ENCODE results near the gene BTBD9. TPM values are rescaled to one million over a fixed set of nuclear protein-coding genes. Genes with fewer than 3 reads are reported as not detected.

The BTBD9 gene
- total RNA-seq, 1 donor: 25.3 TPM

DNA sequence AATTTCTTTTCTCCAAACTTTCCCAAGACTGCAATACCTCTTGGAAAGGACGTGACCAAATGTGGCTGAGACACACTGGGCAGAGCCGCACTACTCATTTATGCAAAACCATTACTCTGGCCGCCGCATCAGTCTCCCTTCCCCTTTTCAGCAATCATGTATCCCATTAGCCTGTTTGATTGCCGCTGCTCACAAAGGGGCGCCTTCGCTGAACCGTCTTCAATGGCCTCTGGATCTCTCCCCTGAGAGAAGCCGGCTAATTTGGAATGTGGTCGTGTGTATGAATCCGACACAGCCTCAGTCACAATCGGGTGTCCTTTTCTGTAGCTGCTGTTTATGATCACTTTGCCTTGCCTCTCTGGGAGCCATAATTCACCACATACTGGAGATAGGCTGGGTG lies 459.1 kb downstream of the BTBD9 start:
- H3K4me3 ChIP-seq (ENCODE audit: insufficient read depth, low read length): no peak overlapping the region
- H3K27me3 ChIP-seq (ENCODE audit: insufficient read depth, low read length): no peaks in the 10 kb centered on the region
- no peak for DNase-seq (ENCODE audit: insufficient read length, low spot score, missing footprints)
- no peaks in the 10 kb centered on the region for H3K79me2 ChIP-seq (ENCODE audit: insufficient read depth, low read length)
- no peaks in the 10 kb centered on the region for H4K20me1 ChIP-seq (ENCODE audit: insufficient read depth, low read length)
- no peaks in the 10 kb centered on the region for H3K4me1 ChIP-seq (ENCODE audit: insufficient read depth, low read length)
- no peaks in the 10 kb centered on the region for H3K9me3 ChIP-seq (ENCODE audit: low read depth, low read length)
- no peaks in the 10 kb centered on the region for H3K36me3 ChIP-seq (ENCODE audit: insufficient read depth, low read length)
- TF ChIP-seq, protein P1, sequence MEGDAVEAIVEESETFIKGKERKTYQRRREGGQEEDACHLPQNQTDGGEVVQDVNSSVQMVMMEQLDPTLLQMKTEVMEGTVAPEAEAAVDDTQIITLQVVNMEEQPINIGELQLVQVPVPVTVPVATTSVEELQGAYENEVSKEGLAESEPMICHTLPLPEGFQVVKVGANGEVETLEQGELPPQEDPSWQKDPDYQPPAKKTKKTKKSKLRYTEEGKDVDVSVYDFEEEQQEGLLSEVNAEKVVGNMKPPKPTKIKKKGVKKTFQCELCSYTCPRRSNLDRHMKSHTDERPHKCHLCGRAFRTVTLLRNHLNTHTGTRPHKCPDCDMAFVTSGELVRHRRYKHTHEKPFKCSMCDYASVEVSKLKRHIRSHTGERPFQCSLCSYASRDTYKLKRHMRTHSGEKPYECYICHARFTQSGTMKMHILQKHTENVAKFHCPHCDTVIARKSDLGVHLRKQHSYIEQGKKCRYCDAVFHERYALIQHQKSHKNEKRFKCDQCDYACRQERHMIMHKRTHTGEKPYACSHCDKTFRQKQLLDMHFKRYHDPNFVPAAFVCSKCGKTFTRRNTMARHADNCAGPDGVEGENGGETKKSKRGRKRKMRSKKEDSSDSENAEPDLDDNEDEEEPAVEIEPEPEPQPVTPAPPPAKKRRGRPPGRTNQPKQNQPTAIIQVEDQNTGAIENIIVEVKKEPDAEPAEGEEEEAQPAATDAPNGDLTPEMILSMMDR (IDR thresholded peaks at IDR 0.05; ENCODE audit: extremely low read depth, low read depth, low read length): no peak
- H3K27ac ChIP-seq (ENCODE audit: low read depth, low read length): no peak overlapping the region
- no peak overlapping the region for H3K4me2 ChIP-seq (ENCODE audit: insufficient read depth, low read length)
- H2AFZ ChIP-seq (ENCODE audit: low read length): no peak overlapping the region

DNA sequence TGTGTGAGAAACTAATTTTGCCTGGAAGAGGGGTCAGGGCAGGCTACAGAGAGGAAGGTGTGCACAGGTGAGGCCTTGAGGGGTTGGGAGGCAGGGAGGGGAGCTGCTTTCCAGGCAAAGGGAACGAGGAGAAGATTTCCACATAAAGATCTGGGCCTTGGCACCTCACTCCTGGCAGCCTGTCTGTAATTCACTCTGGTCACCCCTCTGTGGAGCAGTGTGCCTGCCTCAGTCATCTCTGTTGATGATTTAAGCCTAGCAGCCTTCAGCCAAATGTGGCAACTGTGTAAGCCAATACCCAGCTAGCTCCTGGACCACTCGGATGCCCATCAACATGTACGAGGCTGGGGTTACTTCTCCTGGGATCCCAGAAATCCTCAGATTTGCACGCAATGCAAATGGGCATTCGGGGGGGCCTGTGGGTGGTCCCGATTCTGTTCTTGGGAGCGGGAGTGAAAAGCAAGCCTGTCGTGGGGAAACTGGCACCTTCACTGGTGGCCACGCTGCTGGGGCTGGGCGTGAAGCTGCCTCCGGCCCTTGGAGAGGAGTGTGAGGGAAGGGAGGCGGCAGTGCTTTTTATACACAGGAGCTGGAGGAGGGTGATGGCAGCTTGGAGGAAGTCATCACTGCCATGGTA lies 459.8 kb downstream of the BTBD9 start:
- H2AFZ ChIP-seq (ENCODE audit: low read length): no peak overlapping the region
- H3K79me2 ChIP-seq (ENCODE audit: insufficient read depth, low read length): no peaks in the 10 kb centered on the region
- H3K36me3 ChIP-seq (ENCODE audit: insufficient read depth, low read length): no peaks in the 10 kb centered on the region
- TF ChIP-seq, protein P1 (IDR thresholded peaks at IDR 0.05; ENCODE audit: extremely low read depth, low read depth, low read length): no peak
- H3K27ac ChIP-seq (ENCODE audit: low read depth, low read length): no peak overlapping the region
- no peaks in the 10 kb centered on the region for H3K4me1 ChIP-seq (ENCODE audit: insufficient read depth, low read length)
- no peaks in the 10 kb centered on the region for H3K27me3 ChIP-seq (ENCODE audit: insufficient read depth, low read length)
- H3K9me3 ChIP-seq (ENCODE audit: low read depth, low read length): no peaks in the 10 kb centered on the region
- H3K4me3 ChIP-seq (ENCODE audit: insufficient read depth, low read length): no peak overlapping the region
- no peaks in the 10 kb centered on the region for H4K20me1 ChIP-seq (ENCODE audit: insufficient read depth, low read length)
- DNase-seq (ENCODE audit: insufficient read length, low spot score, missing footprints): no peak
- H3K4me2 ChIP-seq (ENCODE audit: insufficient read depth, low read length): no peak overlapping the region

DNA sequence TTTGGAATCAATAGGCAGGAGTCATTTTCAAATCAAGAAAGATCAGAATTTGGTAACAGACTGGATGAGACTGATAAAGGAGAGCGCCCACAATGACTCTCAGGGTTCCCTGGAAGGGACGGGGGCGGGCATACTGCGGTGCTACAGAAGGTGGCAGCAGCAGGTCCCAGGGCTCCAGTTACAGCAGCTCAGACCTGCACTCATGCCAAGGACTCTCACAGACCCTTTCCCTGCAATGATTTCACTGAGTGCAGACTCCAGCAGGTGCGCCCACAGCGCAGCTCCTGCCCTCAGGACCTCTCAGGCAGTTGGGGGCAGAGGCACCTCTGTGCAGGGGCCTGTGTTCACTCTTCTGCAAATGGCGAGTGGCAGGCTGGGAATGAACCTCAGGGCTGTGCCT lies 460.4 kb downstream of the BTBD9 start:
- DNase-seq (ENCODE audit: insufficient read length, low spot score, missing footprints): no peak

DNA sequence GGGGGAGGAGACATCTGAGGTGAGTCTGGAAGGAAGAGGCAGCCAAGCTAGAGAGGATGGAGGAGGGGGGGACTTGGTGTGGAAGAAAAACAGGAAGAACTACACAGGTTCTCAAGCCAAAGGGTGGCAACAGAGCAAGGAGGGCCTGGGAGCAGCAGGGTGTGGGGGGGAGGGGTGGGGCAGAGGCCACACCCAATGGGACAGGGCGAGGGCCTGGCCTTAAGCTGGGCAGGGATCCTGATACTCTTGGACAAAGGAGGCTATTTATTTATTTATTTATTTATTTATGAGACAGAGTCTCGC lies 461.2 kb downstream of the BTBD9 start:
- Histone ChIP-seq H4K20me1 (ENCODE audit: insufficient read depth, low read length) (no peaks in the 10 kb centered on the region), H3K27ac (ENCODE audit: low read depth, low read length) (no peak overlapping the region), H3K4me3 (ENCODE audit: insufficient read depth, low read length) (no peak overlapping the region), H3K4me1 (ENCODE audit: insufficient read depth, low read length) (no peaks in the 10 kb centered on the region), H3K27me3 (ENCODE audit: insufficient read depth, low read length) (no peaks in the 10 kb centered on the region), H2AFZ (ENCODE audit: low read length) (no peak overlapping the region), H3K4me2 (ENCODE audit: insufficient read depth, low read length) (no peak overlapping the region), H3K79me2 (ENCODE audit: insufficient read depth, low read length) (no peaks in the 10 kb centered on the region), H3K36me3 (ENCODE audit: insufficient read depth, low read length) (no peaks in the 10 kb centered on the region), H3K9me3 (ENCODE audit: low read depth, low read length) (no peaks in the 10 kb centered on the region)
- no peak for DNase-seq (ENCODE audit: insufficient read length, low spot score, missing footprints)
- TF ChIP-seq, protein P1 (IDR thresholded peaks at IDR 0.05; ENCODE audit: extremely low read depth, low read depth, low read length): no peak

More for the DNA sequence above, 460.4 kb downstream of the BTBD9 start:
- Histone ChIP-seq H3K9me3 (ENCODE audit: low read depth, low read length) (no peaks in the 10 kb centered on the region), H3K27me3 (ENCODE audit: insufficient read depth, low read length) (no peaks in the 10 kb centered on the region), H3K4me2 (ENCODE audit: insufficient read depth, low read length) (no peak overlapping the region), H3K79me2 (ENCODE audit: insufficient read depth, low read length) (no peaks in the 10 kb centered on the region), H3K4me1 (ENCODE audit: insufficient read depth, low read length) (no peaks in the 10 kb centered on the region), H4K20me1 (ENCODE audit: insufficient read depth, low read length) (no peaks in the 10 kb centered on the region), H3K4me3 (ENCODE audit: insufficient read depth, low read length) (no peak overlapping the region), H2AFZ (ENCODE audit: low read length) (no peak overlapping the region), H3K27ac (ENCODE audit: low read depth, low read length) (no peak overlapping the region), H3K36me3 (ENCODE audit: insufficient read depth, low read length) (no peaks in the 10 kb centered on the region)
- TF ChIP-seq, protein P1 (IDR thresholded peaks at IDR 0.05; ENCODE audit: extremely low read depth, low read depth, low read length): no peak

Data from osteoblast (primary cell).